Naive B cell (primary cell): ENCODE data around the gene TANC1. TPM values are rescaled to one million over a fixed set of nuclear protein-coding genes. Genes with fewer than 3 reads are reported as not detected.

ENCODE experiments used
- ATAC-seq, 2 donors: fragments of 150-1000 bp; cut with Tn5 transposase; 2 replicates each; pipeline ENCODE4 v1.10.0; 2021; ENCODE audit warnings: low read depth in 2 of 2, mild to moderate bottlenecking in 2 of 2, moderate library complexity in 2 of 2
- DNase-seq: peaks from one replicate; pipeline ENCODE4 v3.0.0; 2022
- H3K27ac Mint-ChIP-seq, 6 donors: one replicate each; pipeline ENCODE4 v1.8.0; 2020 to 2022; ENCODE audit warnings: mild to moderate bottlenecking in 6 of 6, mixed read lengths in 6 of 6, moderate library complexity in 5 of 6, inconsistent platforms in 2 of 6
- H3K27me3 Mint-ChIP-seq, 3 donors: one replicate each; pipeline ENCODE4 v1.8.0; 2021 to 2022; ENCODE audit warnings: mixed read lengths in 3 of 3, mild to moderate bottlenecking in 1 of 3
- H3K36me3 Mint-ChIP-seq, 2 donors: one replicate each; pipeline ENCODE4 v1.8.0; 2020 to 2022; ENCODE audit warnings: mixed read lengths in 2 of 2, inconsistent platforms in 1 of 2, mild to moderate bottlenecking in 1 of 2
- H3K4me1 Mint-ChIP-seq, 3 donors: one replicate each; pipeline ENCODE4 v1.8.0; 2020 to 2022; ENCODE audit warnings: mixed read lengths in 3 of 3, inconsistent platforms in 1 of 3, mild to moderate bottlenecking in 1 of 3, moderate library complexity in 1 of 3
- H3K4me3 Mint-ChIP-seq, 8 donors: one replicate each; pipeline ENCODE4 v1.8.0; 2020 to 2022; ENCODE audit warnings: mild to moderate bottlenecking in 8 of 8, mixed read lengths in 8 of 8, moderate library complexity in 8 of 8, inconsistent platforms in 2 of 8
- H3K9me3 Mint-ChIP-seq, 7 donors: one replicate each; pipeline ENCODE4 v1.8.0; 2020 to 2022; ENCODE audit warnings: mixed read lengths in 7 of 7, mild to moderate bottlenecking in 5 of 7, inconsistent platforms in 2 of 7, moderate library complexity in 1 of 7
- polyA plus RNA-seq, 6 donors: library from polyadenylated mRNA; unstranded; fragments of 300-500 nt; fragmentation: Illumina TruSeq; gene quantifications; one replicate each; pipeline ENCODE4 v1.2.3, GENCODE V29; 2021; ENCODE audit warnings: low read depth in 6 of 6

Gene TANC1
- polyA plus RNA-seq, 6 donors from 2014 or later: 0.05 to 0.16 (median 0.09) TPM; not detected in 2

DNA sequence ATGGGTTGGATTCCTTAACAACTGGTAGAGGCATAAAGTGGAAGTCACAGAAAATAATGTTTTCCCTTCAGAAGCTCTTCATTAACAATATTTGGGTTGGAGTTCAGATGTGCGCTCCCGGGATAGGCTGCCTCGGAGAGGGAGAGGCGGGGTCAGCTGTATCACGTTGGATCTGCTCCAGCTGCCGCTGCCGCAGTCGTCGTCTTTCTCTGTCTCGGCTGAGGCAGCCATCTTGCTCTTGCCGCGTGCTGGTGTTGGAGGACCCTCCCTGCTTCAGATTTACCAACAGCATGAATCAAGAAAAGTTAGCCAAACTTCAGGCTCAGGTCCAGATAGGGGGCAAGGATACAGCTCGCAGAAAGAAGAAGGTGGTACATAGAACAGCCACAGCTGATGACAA is 35.1 kb downstream of the TANC1 start:
- Mint-ChIP-seq H3K36me3 (peaks cover 0 to 5% of the 10 kb centered on the region in 2 donors), H3K27me3 (no peaks in the 10 kb centered on the region), H3K27ac (no peak overlapping the region), H3K4me3 (no peak overlapping the region), H3K9me3 (peaks cover 0 to 11% (median 8%) of the 10 kb centered on the region in 7 donors), H3K4me1 (peaks cover under 1 to 10% (median 6%) of the 10 kb centered on the region in 3 donors)
- no peak for DNase-seq
- ATAC-seq: no peak

GRCh38 chr2:159004849-159005248 is 36.4 kb downstream of the TANC1 start:
- Mint-ChIP-seq H3K4me3 (no peak overlapping the region), H3K27me3 (no peaks in the 10 kb centered on the region), H3K27ac (no peak overlapping the region), H3K9me3 (peaks cover 3 to 11% (median 8%) of the 10 kb centered on the region in 7 donors), H3K4me1 (no peaks in the 10 kb centered on the region), H3K36me3 (peaks cover 0 to 5% of the 10 kb centered on the region in 2 donors)
- no peak for ATAC-seq
- DNase-seq: no peak

DNA sequence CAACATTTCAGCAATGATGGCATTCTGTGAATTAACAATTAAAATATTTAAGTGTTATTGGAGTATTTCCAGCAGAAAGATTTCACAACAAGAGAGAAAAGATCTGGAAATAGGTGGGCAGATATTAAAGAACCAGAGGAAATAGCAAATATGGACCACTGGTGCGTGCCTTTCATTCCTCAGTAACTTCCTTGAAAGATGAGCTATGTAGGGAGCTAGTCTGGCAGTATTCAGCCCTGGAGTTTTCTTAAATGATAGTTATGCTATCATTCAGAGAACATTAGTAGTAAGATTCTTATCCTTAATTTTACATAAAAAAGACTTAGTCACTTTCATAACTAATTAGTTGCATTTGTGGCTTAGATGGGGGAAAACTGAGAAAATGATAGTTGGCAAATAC is 41.5 kb downstream of the TANC1 start:
- Mint-ChIP-seq H3K27me3 (no peaks in the 10 kb centered on the region), H3K9me3 (peaks cover 9 to 18% (median 14%) of the 10 kb centered on the region in 7 donors), H3K36me3 (peaks cover 11% of the 10 kb centered on the region in 2 donors), H3K4me1 (no peaks in the 10 kb centered on the region), H3K27ac (no peak overlapping the region), H3K4me3 (no peak overlapping the region)
- DNase-seq (no peak), ATAC-seq (no peak)

GRCh38 chr2:159010340-159010739 is 41.9 kb downstream of the TANC1 start:
- Mint-ChIP-seq H3K36me3 (peaks cover 11 to 13% of the 10 kb centered on the region in 2 donors), H3K4me1 (no peaks in the 10 kb centered on the region), H3K27ac (peak overlapping the region in 1 of 6 donors; percentile 18), H3K9me3 (peaks cover 9 to 19% (median 15%) of the 10 kb centered on the region in 7 donors), H3K27me3 (no peaks in the 10 kb centered on the region), H3K4me3 (no peak overlapping the region)
- ATAC-seq: no peak
- no peak for DNase-seq

DNA sequence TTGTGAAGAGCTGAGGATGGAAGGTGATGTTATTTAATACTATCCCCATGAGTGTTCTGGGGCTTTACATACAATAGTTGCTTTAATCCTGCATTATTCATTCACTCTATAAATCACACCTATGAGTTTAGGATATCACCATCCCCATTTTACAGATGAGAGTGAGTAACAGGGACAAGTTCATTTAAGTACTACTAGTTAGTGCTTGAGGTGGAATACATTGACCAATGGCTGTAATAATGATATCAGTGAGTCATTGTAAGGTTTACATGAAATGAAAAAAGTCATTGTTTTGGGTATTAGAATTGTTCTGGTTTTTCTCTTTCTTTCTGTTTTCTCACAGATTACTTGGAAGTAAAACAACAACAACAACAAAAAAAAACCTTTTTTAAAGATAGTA is 42.5 kb downstream of the TANC1 start:
- H3K9me3 Mint-ChIP-seq: peaks cover 14 to 25% (median 19%) of the 10 kb centered on the region in 7 donors
- no peaks in the 10 kb centered on the region for H3K4me1 Mint-ChIP-seq
- DNase-seq (no peak), ATAC-seq (no peak)
- H3K4me3 Mint-ChIP-seq: no peak overlapping the region
- H3K27me3 Mint-ChIP-seq: no peaks in the 10 kb centered on the region
- H3K36me3 Mint-ChIP-seq: peaks cover 11 to 19% of the 10 kb centered on the region in 2 donors
- H3K27ac Mint-ChIP-seq: no peak overlapping the region

DNA sequence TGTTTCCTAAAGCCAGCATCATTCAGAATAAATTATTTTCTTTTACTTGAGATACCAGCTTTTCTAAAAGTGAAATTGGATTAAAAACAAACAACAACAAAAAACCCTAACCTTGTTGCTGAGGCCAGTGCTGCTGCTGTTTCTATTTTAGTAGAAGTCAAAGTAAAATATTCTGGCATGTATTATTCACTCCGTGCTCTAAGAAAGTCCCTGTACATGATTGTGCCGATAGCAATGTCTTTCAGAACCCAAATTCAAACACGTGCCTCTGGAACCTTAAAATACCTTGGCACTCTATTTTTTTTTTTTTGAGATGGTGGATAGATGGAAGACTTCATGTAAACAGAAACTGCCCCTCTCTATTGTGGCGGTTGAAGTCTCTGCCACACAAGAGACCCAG is 43.7 kb downstream of the TANC1 start:
- no peak for ATAC-seq
- no peaks in the 10 kb centered on the region for H3K27me3 Mint-ChIP-seq
- H3K4me3 Mint-ChIP-seq: no peak overlapping the region
- no peaks in the 10 kb centered on the region for H3K4me1 Mint-ChIP-seq
- H3K9me3 Mint-ChIP-seq: peaks cover 16 to 36% (median 28%) of the 10 kb centered on the region in 7 donors
- no peak overlapping the region for H3K27ac Mint-ChIP-seq
- no peak for DNase-seq
- peaks cover 11 to 22% of the 10 kb centered on the region in 2 donors for H3K36me3 Mint-ChIP-seq

GRCh38 chr2:159013103-159013502 is 44.7 kb downstream of the TANC1 start:
- peaks cover 16 to 36% (median 28%) of the 10 kb centered on the region in 7 donors for H3K9me3 Mint-ChIP-seq
- no peak for ATAC-seq
- H3K27me3 Mint-ChIP-seq: no peaks in the 10 kb centered on the region
- H3K4me1 Mint-ChIP-seq: no peaks in the 10 kb centered on the region
- no peak overlapping the region for H3K27ac Mint-ChIP-seq
- peaks cover 7 to 22% of the 10 kb centered on the region in 2 donors for H3K36me3 Mint-ChIP-seq
- H3K4me3 Mint-ChIP-seq: no peak overlapping the region
- DNase-seq: no peak

DNA sequence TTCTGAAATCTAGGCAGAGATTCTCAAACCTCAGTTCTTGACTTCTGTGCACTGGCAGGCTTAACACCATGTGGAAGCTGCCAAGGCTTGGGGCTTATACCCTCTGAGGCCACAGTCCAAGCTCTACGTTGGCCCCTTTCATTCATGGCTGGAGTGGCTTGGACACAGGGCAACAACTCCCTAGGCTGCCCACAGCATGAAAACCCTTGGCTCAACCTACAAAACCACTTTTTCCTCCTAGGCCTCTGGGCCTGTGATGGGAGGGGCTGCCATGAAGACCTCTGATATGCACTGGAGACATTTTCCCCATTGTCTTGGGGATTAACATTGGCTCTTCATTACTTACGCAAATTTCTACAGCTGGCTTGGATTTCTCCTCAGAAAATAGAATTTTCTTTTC is 46.7 kb downstream of the TANC1 start:
- Mint-ChIP-seq H3K4me3 (no peak overlapping the region), H3K27ac (no peak overlapping the region), H3K9me3 (peaks cover 13 to 40% (median 31%) of the 10 kb centered on the region in 7 donors), H3K4me1 (no peaks in the 10 kb centered on the region), H3K27me3 (no peaks in the 10 kb centered on the region), H3K36me3 (peaks cover 7 to 22% of the 10 kb centered on the region in 2 donors)
- DNase-seq: no peak
- no peak for ATAC-seq

DNA sequence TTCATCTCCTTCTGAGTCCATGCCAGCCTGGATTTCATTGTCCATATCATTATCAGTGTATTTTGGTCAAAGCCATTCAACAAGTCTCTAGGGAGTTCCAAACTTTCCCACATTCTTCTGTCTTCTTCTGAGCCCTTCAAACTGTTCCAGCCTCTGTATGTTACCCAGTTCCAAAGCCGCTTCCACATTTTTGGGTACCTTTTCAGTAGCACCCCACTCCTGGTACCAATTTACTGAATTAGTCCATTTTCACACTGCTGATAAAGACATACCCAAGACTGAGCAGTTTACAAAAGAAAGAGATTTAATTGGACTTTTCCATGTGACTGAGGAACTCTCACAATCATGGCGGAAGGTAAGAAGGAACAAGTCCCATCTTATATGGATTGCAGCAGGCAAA is 47.4 kb downstream of the TANC1 start:
- H3K27ac Mint-ChIP-seq: no peak overlapping the region
- no peaks in the 10 kb centered on the region for H3K4me1 Mint-ChIP-seq
- peaks cover 13 to 40% (median 31%) of the 10 kb centered on the region in 7 donors for H3K9me3 Mint-ChIP-seq
- no peak for ATAC-seq
- DNase-seq: no peak
- H3K27me3 Mint-ChIP-seq: no peaks in the 10 kb centered on the region
- H3K4me3 Mint-ChIP-seq: peak overlapping the region in 1 of 8 donors; percentile 4
- peaks cover 7 to 22% of the 10 kb centered on the region in 2 donors for H3K36me3 Mint-ChIP-seq

DNA sequence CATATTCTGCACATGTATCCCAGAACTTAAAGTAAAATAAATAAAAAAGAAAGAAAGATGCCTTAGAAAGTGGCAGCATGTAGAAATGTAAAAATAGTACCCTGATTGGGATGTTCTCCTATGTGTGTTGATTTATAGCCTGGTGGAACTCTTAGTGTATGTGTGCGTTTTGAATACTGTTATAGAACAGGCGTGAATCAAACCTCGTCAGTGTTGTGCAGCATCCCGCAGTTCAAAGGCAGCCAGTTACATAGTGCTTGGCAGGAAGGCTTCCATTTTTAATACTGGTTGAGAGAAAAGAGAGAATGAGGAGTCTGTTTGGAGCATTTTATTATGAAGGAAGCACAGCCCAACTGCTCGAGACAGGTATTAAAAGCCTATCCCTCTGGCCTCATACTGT is 49.4 kb downstream of the TANC1 start:
- H3K36me3 Mint-ChIP-seq: peaks cover 7 to 22% of the 10 kb centered on the region in 2 donors
- H3K27me3 Mint-ChIP-seq: peaks cover 0 to 1% (median 0%) of the 10 kb centered on the region in 3 donors
- H3K9me3 Mint-ChIP-seq: peaks cover 13 to 40% (median 29%) of the 10 kb centered on the region in 7 donors
- no peak for DNase-seq
- ATAC-seq: no peak
- no peak overlapping the region for H3K27ac Mint-ChIP-seq
- no peak overlapping the region for H3K4me3 Mint-ChIP-seq
- H3K4me1 Mint-ChIP-seq: no peaks in the 10 kb centered on the region

- Mint-ChIP-seq H3K9me3 (peaks cover 13 to 34% (median 25%) of the 10 kb centered on the region in 7 donors), H3K27ac (no peak overlapping the region), H3K4me3 (no peak overlapping the region), H3K27me3 (peaks cover 0 to 4% (median 0%) of the 10 kb centered on the region in 3 donors), H3K4me1 (no peaks in the 10 kb centered on the region), H3K36me3 (peaks cover 5 to 19% of the 10 kb centered on the region in 2 donors)
- no peak for DNase-seq
- no peak for ATAC-seq
Observed at GRCh38 chr2:159019021-159019420, 50.6 kb downstream of the TANC1 start.

DNA sequence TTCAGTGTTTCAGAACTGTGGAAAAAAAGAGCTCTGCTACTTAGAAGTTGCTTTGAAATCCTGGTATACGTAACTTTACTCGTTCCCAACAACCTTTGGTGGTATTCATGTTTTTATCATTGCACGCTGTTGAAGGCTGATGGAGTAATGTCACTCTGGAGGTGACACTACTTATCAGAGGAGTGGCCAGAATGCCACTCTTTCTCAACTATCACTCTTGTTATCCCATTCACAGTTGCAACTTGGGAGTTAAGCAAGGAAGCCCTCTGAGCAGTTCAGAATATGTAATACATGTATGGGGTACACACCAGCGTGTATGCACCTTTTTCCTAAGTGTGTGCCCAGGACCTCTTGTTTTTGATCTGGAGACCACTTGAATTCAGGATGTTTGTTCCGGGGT is 53.6 kb downstream of the TANC1 start:
- peaks cover 0 to 4% (median 1%) of the 10 kb centered on the region in 7 donors for H3K9me3 Mint-ChIP-seq
- DNase-seq: no peak
- ATAC-seq: no peak
- no peak overlapping the region for H3K27ac Mint-ChIP-seq
- H3K36me3 Mint-ChIP-seq: no peaks in the 10 kb centered on the region
- no peaks in the 10 kb centered on the region for H3K4me1 Mint-ChIP-seq
- H3K27me3 Mint-ChIP-seq: peaks cover 0 to 4% (median 0%) of the 10 kb centered on the region in 3 donors
- H3K4me3 Mint-ChIP-seq: no peak overlapping the region

- Mint-ChIP-seq H3K36me3 (no peaks in the 10 kb centered on the region), H3K4me1 (no peaks in the 10 kb centered on the region), H3K27ac (no peak overlapping the region), H3K4me3 (no peak overlapping the region), H3K9me3 (no peaks in the 10 kb centered on the region), H3K27me3 (peaks cover 0 to 4% (median 0%) of the 10 kb centered on the region in 3 donors)
- ATAC-seq (no peak), DNase-seq (no peak)
Observed at GRCh38 chr2:159026170-159026569, 57.7 kb downstream of the TANC1 start.

DNA sequence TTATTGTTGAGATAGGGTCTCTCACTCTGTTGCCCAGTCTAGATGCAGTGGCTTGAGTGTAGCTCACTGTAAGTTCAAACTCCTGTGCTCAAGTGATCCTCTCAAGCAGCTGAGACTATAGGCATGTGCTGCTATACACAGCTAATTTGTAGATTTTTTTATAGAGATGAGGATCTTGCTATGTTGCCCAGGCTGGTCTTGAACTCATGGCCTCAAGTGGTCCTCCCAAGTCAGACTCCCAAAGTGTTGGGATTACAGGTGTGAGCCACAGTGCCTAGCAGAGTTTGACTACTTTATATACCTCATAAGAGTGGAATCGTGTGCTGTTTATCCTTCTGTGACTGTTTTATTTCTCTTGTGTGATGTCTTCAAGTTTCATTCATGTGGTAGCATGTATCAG is 60.3 kb downstream of the TANC1 start:
- no peaks in the 10 kb centered on the region for H3K4me1 Mint-ChIP-seq
- no peaks in the 10 kb centered on the region for H3K27me3 Mint-ChIP-seq
- no peaks in the 10 kb centered on the region for H3K9me3 Mint-ChIP-seq
- DNase-seq (no peak), ATAC-seq (no peak)
- H3K4me3 Mint-ChIP-seq: no peak overlapping the region
- H3K27ac Mint-ChIP-seq: no peak overlapping the region
- no peaks in the 10 kb centered on the region for H3K36me3 Mint-ChIP-seq

DNA sequence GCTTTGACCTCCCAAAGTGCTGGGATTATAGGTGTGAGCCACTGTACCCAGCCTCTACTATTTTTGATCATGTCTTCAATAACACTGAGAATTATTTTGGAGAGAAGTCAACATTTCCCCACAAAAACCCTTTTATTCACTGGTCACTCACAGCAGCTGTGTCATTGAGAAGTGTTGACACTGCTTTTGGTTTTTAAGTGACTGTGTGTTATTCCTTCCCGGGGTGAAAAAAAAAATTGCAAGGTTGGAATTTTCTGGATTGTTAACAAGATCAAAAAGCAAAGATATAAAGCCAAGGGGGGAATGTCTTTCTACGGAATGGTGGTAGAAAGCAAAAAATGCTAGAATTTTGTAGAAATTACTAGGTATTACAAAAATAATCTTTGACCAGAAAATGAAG is 61.5 kb downstream of the TANC1 start:
- H3K4me1 Mint-ChIP-seq: no peaks in the 10 kb centered on the region

More for the DNA sequence above, 61.5 kb downstream of the TANC1 start:
- ATAC-seq (no peak), DNase-seq (no peak)
- H3K36me3 Mint-ChIP-seq: no peaks in the 10 kb centered on the region
- no peak overlapping the region for H3K27ac Mint-ChIP-seq
- H3K27me3 Mint-ChIP-seq: no peaks in the 10 kb centered on the region
- no peak overlapping the region for H3K4me3 Mint-ChIP-seq
- no peaks in the 10 kb centered on the region for H3K9me3 Mint-ChIP-seq
